DOHH2 (cell line): ENCODE data around the gene OLFML2A.

Source experiments
- H3F3A ChIP-seq: fragments of 200-600 bp; sonication (generic), shearing (Covaris generic); 2 replicates; pipeline ENCODE4 v1.6.0; 2016; ENCODE audit warnings: antibody characterized with exemption, mild to moderate bottlenecking; ENCODE audit not compliant: control insufficient read depth, insufficient read depth
- H3K27ac ChIP-seq: fragments of 200-600 bp; sonication (generic); 2 replicates; pipeline ENCODE4 v1.5.1; 2014; ENCODE audit warnings: low read depth, mild to moderate bottlenecking, low read length, moderate library complexity
- H3K27me3 ChIP-seq: fragments of 200-600 bp; sonication (generic); 2 replicates; pipeline ENCODE4 v1.6.1; 2014; ENCODE audit warnings: mild to moderate bottlenecking, low read length, mixed read lengths; ENCODE audit not compliant: control insufficient read depth
- H3K36me3 ChIP-seq: fragments of 200-600 bp; sonication (generic); 2 replicates; pipeline ENCODE4 v1.6.1; 2014; ENCODE audit warnings: mild to moderate bottlenecking, low read length, moderate library complexity, mixed read lengths; ENCODE audit not compliant: control insufficient read depth
- H3K4me1 ChIP-seq: fragments of 200-600 bp; sonication (generic); 2 replicates; pipeline ENCODE4 v1.6.1; 2014; ENCODE audit warnings: mild to moderate bottlenecking, low read length, mixed read lengths; ENCODE audit not compliant: control insufficient read depth
- H3K4me2 ChIP-seq: fragments of 200-600 bp; sonication (generic); 2 replicates; pipeline ENCODE4 v1.6.0; 2014; ENCODE audit warnings: mild to moderate bottlenecking, low read length, moderate library complexity
- H3K4me3 ChIP-seq: fragments of 200-600 bp; sonication (generic); 2 replicates; pipeline ENCODE4 v1.5.1; 2014; ENCODE audit warnings: mild to moderate bottlenecking, low read length, mixed read lengths
- H3K79me2 ChIP-seq: fragments of 200-600 bp; sonication (generic); 2 replicates; pipeline ENCODE4 v1.6.1; 2014; ENCODE audit warnings: mild to moderate bottlenecking, low read length, mixed read lengths; ENCODE audit not compliant: control insufficient read depth
- H3K9me2 ChIP-seq: fragments of 200-600 bp; sonication (generic); replicated peaks from 2 replicates; pipeline ENCODE4 v1.6.1; 2014; ENCODE audit warnings: mild to moderate bottlenecking, low read length, mixed read lengths; ENCODE audit not compliant: control insufficient read depth
- H3K9me3 ChIP-seq: fragments of 200-600 bp; sonication (generic); 2 replicates; pipeline ENCODE4 v1.6.1; 2014; ENCODE audit warnings: antibody characterized with exemption, low read length, mixed read lengths; ENCODE audit not compliant: control insufficient read depth, insufficient read depth
- H4K20me1 ChIP-seq: fragments of 200-600 bp; sonication (generic); 2 replicates; pipeline ENCODE4 v1.6.0; 2014; ENCODE audit warnings: low read depth, mild to moderate bottlenecking, antibody characterized with exemption, low read length, moderate library complexity; ENCODE audit not compliant: control insufficient read depth, insufficient read depth
- EZH2phosphoT487 ChIP-seq: fragments of 200-600 bp; sonication (generic); IDR thresholded peaks from 2 replicates; pipeline ENCODE4 v1.6.1; 2017; ENCODE audit warnings: borderline replicate concordance, mild to moderate bottlenecking, antibody characterized with exemption, low read length, moderate library complexity, mixed read lengths
- TF ChIP-seq, protein P1 (sequence below): fragments of 200-600 bp; sonication (generic); IDR thresholded peaks from one replicate; pipeline ENCODE4 v1.5.1; 2014; ENCODE audit warnings: antibody characterized with exemption, mild to moderate bottlenecking, low read depth, low read length; ENCODE audit not compliant: poor library complexity, severe bottlenecking

OLFML2A gene

GRCh38 chr9:124749284-124749683, 27.6 kb upstream of the OLFML2A start:
- Histone ChIP-seq H3K27me3 (no peaks in the 10 kb centered on the region), H3K4me2 (no peak overlapping the region), H3K36me3 (no peaks in the 10 kb centered on the region), H3K4me3 (no peak overlapping the region), H3F3A (no peaks in the 10 kb centered on the region), H3K27ac (no peak overlapping the region), H3K79me2 (peaks cover 23% of the 10 kb centered on the region), H3K4me1 (no peaks in the 10 kb centered on the region), H4K20me1 (no peaks in the 10 kb centered on the region; the same call in 1 of the 2 replicates), H3K9me2 (no peaks in the 10 kb centered on the region), H3K9me3 (no peaks in the 10 kb centered on the region)
- TF ChIP-seq, protein P1, sequence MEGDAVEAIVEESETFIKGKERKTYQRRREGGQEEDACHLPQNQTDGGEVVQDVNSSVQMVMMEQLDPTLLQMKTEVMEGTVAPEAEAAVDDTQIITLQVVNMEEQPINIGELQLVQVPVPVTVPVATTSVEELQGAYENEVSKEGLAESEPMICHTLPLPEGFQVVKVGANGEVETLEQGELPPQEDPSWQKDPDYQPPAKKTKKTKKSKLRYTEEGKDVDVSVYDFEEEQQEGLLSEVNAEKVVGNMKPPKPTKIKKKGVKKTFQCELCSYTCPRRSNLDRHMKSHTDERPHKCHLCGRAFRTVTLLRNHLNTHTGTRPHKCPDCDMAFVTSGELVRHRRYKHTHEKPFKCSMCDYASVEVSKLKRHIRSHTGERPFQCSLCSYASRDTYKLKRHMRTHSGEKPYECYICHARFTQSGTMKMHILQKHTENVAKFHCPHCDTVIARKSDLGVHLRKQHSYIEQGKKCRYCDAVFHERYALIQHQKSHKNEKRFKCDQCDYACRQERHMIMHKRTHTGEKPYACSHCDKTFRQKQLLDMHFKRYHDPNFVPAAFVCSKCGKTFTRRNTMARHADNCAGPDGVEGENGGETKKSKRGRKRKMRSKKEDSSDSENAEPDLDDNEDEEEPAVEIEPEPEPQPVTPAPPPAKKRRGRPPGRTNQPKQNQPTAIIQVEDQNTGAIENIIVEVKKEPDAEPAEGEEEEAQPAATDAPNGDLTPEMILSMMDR: no peak
- no peak for TF ChIP-seq EZH2phosphoT487

DNA sequence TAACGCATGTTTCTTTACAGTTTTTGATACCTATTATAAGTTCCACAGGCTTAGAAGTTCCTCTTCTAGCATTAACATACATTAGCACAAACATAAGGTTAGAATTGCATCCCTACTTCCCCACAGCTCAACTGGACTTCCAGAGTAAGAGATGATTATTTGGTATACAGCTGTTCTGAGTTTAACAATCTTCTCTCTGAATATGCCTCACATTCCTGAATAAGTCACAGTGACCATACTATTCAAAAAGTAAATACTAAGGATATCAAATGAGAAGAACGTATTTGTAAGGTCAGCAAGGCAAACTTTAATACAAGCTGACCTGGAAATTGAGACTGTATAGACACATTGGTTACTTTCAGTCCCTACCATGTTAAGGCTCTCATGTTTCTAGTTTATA, 27.2 kb upstream of the OLFML2A start:
- Histone ChIP-seq H3K36me3 (no peaks in the 10 kb centered on the region), H3K4me2 (no peak overlapping the region), H3K9me2 (no peaks in the 10 kb centered on the region), H3K79me2 (peaks cover 23% of the 10 kb centered on the region), H3K27ac (no peak overlapping the region), H3K27me3 (no peaks in the 10 kb centered on the region), H4K20me1 (no peaks in the 10 kb centered on the region; the same call in 1 of the 2 replicates), H3K4me1 (no peaks in the 10 kb centered on the region), H3K9me3 (no peaks in the 10 kb centered on the region), H3K4me3 (no peak overlapping the region), H3F3A (no peaks in the 10 kb centered on the region)
- TF ChIP-seq, protein P1: no peak
- no peak for TF ChIP-seq EZH2phosphoT487

- Histone ChIP-seq H3K4me3 (no peak overlapping the region), H3K36me3 (no peaks in the 10 kb centered on the region), H3K4me2 (no peak overlapping the region), H4K20me1 (no peaks in the 10 kb centered on the region), H3K9me2 (no peaks in the 10 kb centered on the region), H3K27me3 (no peaks in the 10 kb centered on the region), H3K9me3 (no peaks in the 10 kb centered on the region), H3K4me1 (peaks cover 3% of the 10 kb centered on the region), H3K79me2 (peaks cover 24% of the 10 kb centered on the region), H3F3A (no peaks in the 10 kb centered on the region), H3K27ac (no peak overlapping the region)
- TF ChIP-seq, protein P1: no peak
- no peak for TF ChIP-seq EZH2phosphoT487
These were observed 24.0 kb upstream of the OLFML2A start for GRCh38 chr9:124752967-124753366.
